ENCODE results near the gene PHLDA3. TPM values are rescaled to one million over a fixed set of nuclear protein-coding genes. Genes with fewer than 3 reads are reported as not detected.
"Not testable (repeated sequence)": the region's sequence is repeated elsewhere in the genome, so short reads cannot be mapped to it uniquely, and the experiment has no call there.

PHLDA3 gene
- total RNA-seq, 2 donors from 2014 or later: 25.2 to 48.8 TPM

DNA sequence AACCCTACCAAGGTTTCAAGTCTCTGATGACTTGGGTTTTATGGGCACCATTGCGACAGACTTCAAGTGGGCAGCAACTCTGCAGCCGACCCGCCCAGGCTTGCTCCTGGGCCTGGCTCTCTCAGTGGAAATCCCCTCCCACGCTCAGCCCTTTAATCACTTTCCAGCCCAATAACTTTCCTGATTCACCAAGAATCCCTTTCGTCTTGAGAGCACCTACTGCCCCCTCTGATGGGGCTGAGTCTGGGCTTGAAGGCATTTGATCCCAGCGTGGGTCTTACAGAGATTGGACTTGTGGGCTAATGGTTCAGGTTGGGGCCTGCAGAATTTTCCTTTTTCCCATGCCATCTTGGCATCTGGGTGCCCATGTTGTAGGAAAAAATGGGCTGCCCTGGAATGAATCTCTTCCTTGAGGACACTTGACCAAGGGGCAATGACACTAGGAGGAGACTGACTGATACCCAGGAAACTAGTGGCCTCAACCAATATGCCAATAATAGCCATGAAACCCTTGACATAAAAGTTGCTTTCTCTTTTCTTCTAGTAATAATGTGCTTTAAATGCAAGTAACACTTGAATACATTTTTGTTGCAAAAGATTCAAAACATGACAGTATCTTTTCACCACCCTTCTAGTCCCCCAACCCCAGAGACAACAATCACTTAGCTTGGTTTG lies 7.8 kb upstream of the PHLDA3 start:
- ATAC-seq (no peak), DNase-seq (no peak)
- Histone ChIP-seq H3K9me3 (no peaks in the 10 kb centered on the region), H3K4me3 (no peak overlapping the region), H3K4me1 (peaks cover 18% of the 10 kb centered on the region), H3K36me3 (replicated peaks in 1 of 2; ENCODE audit: insufficient read depth in 1 of 2, low read depth in 2 of 2) (no peaks in the 10 kb centered on the region), H3K27me3 (no peaks in the 10 kb centered on the region), H3K27ac (no peak overlapping the region)
- TF ChIP-seq, protein P1, sequence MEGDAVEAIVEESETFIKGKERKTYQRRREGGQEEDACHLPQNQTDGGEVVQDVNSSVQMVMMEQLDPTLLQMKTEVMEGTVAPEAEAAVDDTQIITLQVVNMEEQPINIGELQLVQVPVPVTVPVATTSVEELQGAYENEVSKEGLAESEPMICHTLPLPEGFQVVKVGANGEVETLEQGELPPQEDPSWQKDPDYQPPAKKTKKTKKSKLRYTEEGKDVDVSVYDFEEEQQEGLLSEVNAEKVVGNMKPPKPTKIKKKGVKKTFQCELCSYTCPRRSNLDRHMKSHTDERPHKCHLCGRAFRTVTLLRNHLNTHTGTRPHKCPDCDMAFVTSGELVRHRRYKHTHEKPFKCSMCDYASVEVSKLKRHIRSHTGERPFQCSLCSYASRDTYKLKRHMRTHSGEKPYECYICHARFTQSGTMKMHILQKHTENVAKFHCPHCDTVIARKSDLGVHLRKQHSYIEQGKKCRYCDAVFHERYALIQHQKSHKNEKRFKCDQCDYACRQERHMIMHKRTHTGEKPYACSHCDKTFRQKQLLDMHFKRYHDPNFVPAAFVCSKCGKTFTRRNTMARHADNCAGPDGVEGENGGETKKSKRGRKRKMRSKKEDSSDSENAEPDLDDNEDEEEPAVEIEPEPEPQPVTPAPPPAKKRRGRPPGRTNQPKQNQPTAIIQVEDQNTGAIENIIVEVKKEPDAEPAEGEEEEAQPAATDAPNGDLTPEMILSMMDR (IDR thresholded peaks at IDR 0.05): no peak
- no peak for TF ChIP-seq POLR2A (IDR thresholded peaks at IDR 0.05)
- WGBS, 2 donors: 81 to 86% methylated on average over 6 of the region's 6 CpGs
- intact Hi-C loops (cut with DNase I): no loop called here

DNA sequence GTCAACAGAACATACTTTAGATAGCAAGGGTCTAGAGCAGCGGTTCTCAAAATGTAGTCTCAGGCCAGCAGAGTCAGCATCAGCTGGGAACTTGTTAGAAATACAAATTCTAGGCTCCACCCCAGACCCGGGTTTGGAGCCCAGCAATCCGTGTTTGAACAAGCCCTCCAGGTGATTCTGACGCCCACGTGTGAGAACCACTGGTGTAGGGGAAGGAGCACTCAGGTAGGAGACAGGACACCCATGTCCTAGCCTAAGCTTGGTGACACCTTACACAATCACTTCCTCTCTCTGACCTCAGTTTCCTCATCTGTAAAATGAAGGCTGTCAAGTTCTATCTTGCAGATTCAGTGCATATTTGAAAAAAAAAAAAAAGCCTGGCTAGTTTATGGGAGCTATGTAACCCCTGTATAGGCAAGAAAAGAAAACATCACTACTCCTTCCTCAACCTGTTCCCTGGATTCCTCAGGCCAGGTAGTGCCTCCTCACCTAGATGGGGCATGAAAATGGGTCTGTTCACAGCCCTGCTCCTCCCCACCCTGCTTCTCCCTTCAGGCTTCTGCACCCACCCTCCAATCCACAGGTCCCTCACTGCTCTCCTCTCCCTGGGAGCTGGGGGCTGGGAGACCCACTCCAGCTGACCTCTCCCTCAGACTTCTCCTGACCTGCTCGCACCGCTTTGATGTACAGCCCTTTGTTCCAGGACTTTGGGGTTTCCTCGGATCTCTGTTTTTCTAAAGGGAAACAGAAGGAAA lies 7.1 kb upstream of the PHLDA3 start:
- no peak overlapping the region for H3K27ac ChIP-seq
- TF ChIP-seq POLR2A (IDR thresholded peaks at IDR 0.05): no peak
- TF ChIP-seq, protein P1 (IDR thresholded peaks at IDR 0.05): no peak

DNA sequence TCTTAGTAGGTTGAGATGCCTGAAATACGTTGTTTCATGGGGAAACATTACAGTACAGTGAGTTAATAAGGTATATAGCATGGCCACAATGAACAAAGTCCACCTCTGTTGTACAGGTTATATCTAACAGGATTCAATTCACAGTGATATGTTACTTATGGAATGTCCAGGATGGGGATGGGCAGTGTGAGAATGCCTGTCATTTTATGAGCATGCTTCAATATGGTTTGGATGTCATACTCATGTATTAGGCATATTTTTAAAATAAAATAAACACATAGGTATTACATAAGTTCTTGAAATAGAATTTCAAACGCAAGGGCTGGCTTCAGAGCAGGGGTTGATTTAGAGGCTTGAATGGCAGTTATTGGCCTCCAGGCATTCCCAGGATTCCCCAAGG lies 6.1 kb upstream of the PHLDA3 start:
- Histone ChIP-seq H3K4me1 (peaks cover 3% of the 10 kb centered on the region), H3K4me3 (no peak overlapping the region), H3K27ac (no peak overlapping the region), H3K9me3 (no peaks in the 10 kb centered on the region), H3K36me3 (replicated peaks in 1 of 2; ENCODE audit: insufficient read depth in 1 of 2, low read depth in 2 of 2) (no peaks in the 10 kb centered on the region), H3K27me3 (no peaks in the 10 kb centered on the region)
- WGBS, 2 donors: 45 to 54% methylated on average over 2 of the region's 2 CpGs
- intact Hi-C loops (cut with DNase I): no loop called here
- no peak for ATAC-seq
- TF ChIP-seq, protein P1 (IDR thresholded peaks at IDR 0.05): no peak
- no peak for TF ChIP-seq POLR2A (IDR thresholded peaks at IDR 0.05)
- no peak for DNase-seq

More for the DNA sequence above, 7.1 kb upstream of the PHLDA3 start:
- no peaks in the 10 kb centered on the region for H3K27me3 ChIP-seq
- intact Hi-C loops (cut with DNase I): no loop called here
- DNase-seq (no peak), ATAC-seq (no peak)
- WGBS, 2 donors: 57 to 70% methylated on average over 7 to 8 of the region's 8 CpGs
- H3K36me3 ChIP-seq (replicated peaks in 1 of 2; ENCODE audit: insufficient read depth in 1 of 2, low read depth in 2 of 2): no peaks in the 10 kb centered on the region
- H3K4me3 ChIP-seq: no peak overlapping the region
- peaks cover 11% of the 10 kb centered on the region for H3K4me1 ChIP-seq
- H3K9me3 ChIP-seq: no peaks in the 10 kb centered on the region

DNA sequence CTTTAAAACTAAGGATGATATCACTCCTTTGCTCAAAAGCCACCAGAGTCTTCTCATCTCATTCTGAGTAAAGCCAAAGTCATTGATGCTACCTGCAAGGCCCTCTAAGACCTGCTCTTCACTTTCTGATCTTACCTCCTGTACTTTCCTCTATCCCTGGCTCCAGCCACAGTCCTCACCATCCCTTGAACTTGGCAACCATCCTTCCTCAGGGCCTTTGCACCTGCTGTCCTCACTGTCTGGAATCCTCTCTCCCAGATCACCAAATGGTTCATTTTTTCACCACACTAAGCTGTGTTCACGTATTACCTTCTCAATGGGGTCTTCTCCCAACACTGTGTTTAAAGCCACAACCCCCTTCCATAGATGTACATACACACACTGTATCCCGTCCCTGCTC lies 4.3 kb upstream of the PHLDA3 start:
- TF ChIP-seq, protein P1 (IDR thresholded peaks at IDR 0.05): no peak
- no peak for TF ChIP-seq POLR2A (IDR thresholded peaks at IDR 0.05)
- no peak for ATAC-seq
- Histone ChIP-seq H3K27me3 (no peaks in the 10 kb centered on the region), H3K27ac (no peak overlapping the region), H3K36me3 (replicated peaks in 1 of 2; ENCODE audit: insufficient read depth in 1 of 2, low read depth in 2 of 2) (no peaks in the 10 kb centered on the region), H3K4me1 (peaks cover 14% of the 10 kb centered on the region), H3K4me3 (no peak overlapping the region), H3K9me3 (no peaks in the 10 kb centered on the region)
- whole genome bisulfite sequencing, 2 donors: 73 to 84% methylated on average over 2 of the region's 2 CpGs
- no peak for DNase-seq
- intact Hi-C loops (cut with DNase I): no loop called here

DNA sequence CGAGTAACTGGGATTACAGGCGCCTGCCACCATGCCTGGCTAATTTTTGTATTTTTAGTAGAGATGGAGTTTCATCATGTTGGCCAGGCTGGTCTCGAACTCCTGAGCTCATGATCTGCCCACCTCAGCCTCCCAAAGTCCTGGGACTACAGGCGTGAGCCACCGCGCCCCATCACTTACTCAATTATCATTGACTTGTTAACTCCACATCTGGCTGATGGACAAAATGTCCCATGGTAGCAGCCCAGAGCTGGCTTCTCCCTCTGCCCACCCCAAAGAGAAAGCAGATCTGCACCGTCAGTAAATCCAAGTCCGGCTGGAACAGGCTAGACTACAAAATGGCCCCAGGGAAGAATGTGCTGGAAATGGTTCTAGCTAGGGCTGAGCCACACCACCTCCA lies 3.3 kb upstream of the PHLDA3 start:
- H3K27me3 ChIP-seq; intact Hi-C loops (cut with DNase I); H3K27ac ChIP-seq; ATAC-seq; H3K9me3 ChIP-seq; H3K4me3 ChIP-seq; DNase-seq; H3K36me3 ChIP-seq (replicated peaks in 1 of 2; ENCODE audit: insufficient read depth in 1 of 2, low read depth in 2 of 2): not testable (repeated sequence)
- WGBS, 2 donors: 94 to 96% methylated on average over 8 of the region's 8 CpGs
- peaks cover 23% of the 10 kb centered on the region for H3K4me1 ChIP-seq
